GM19395 (cell line): ENCODE data around the gene EHD4.

Experiments used
- ATAC-seq: cut with Tn5 transposase; IDR thresholded peaks from one replicate; pipeline ENCODE4 v1.9.1; 2021; ENCODE audit warnings: mild to moderate bottlenecking, moderate library complexity; ENCODE audit not compliant: unreplicated experiment

Gene EHD4

DNA sequence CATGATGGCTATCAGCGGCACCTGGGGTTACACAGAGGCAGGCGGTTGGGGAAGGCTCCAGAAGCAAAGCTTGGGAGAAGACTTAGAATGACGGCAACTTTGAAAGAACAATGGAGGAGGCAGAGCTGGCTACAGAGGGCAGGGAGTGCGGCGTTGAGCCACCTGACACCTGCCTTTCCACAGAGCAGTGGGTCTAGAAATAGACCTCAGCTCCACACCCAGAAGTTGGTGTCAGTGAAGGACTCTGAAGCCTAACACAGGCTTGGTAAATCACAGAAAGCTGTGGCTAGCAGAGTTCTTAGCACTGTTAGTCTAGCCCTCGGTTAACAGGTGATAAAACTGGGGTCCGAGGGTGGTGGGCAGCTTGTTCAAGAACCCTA, 23.1 kb upstream of the EHD4 start:
- no peak for ATAC-seq

DNA sequence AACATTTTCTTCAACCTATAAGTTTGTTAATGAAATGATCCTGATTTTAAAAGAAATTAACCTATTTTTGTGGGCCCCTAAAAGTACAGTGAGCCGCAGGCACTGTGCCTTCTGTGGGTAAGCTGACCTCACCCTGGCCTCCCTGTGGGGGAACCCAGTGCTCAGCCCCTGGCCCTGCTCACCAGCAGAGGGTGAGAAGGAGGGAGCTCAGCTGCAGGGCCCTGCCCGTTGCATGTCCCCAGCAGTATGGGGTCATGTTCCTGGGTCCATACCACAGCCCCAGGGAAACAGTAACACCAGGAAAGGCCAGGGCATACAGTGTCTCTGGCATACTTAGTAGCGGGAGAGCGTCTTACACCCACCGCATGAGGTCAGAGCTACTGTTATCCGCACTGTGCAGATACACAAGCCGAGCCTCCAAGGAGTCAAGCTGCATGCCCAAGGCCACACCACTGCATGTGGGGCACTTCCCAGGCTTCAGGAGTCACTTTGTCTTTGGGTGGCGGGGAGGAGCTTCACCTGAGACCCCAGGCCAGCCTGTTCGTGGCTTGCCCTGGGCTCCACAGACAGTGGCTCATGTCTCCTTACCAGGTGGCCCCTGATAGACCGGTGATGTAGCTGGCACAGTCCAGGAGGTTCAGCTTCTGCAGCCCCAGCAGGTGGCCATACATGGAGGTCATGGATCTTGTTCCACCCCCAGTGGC, 22.6 kb upstream of the EHD4 start:
- ATAC-seq: no peak

DNA sequence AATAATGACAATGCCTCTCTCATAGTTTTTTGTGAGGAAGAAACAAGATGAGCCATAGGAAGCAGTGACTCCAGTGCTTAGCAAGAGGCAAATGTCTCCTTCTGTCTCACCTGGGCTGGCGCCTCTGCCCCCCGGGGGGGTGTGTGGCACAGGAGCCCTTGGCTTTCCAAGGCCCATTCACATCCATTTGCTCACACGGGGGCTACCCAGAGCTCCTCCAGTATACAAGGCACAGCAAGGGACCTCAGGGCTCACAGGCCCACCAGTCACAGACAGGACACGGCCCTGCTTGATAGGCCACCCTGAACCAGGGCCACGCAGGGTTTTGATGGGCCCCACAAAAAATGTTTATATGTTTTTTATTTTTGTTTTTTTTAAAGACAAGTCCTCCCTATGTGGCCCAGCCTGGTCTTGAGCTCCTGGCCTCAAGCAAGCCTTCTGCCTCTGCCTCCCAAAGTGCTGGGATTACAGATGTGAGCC, 21.9 kb upstream of the EHD4 start:
- ATAC-seq: no peak

DNA sequence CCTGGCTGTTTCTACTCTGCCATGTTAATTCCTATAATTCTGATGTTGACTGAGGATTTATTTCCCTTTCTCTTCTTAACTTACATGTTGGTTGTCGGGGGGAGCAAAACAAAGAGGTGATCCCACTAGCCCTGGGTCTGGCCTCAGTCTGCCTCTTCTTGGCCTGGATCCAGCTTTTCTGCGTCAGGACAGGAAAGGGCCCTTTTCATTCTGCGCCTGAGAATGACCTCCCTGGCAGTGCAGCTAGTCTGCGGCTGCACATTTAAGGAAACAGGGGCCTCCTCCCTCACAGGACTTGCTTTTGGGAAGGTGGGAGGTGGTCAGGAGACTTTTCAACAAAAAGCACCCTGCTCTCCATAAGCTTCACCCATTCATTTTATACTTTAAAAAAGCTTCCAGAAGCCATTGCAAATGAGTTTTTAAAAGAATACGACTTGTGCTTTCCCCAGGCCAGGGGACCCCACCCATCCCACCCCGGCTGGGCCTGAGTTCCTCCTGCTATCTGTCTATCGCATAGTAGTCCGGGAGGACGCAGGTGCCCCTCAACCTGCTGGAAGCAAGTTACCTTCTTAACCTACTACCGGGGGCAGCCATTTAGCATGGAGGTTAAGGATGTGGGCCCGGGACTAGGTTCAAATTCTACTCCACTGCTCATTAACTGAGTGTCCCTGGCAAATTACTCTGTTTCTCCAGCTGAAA, 21.3 kb upstream of the EHD4 start:
- no peak for ATAC-seq

DNA sequence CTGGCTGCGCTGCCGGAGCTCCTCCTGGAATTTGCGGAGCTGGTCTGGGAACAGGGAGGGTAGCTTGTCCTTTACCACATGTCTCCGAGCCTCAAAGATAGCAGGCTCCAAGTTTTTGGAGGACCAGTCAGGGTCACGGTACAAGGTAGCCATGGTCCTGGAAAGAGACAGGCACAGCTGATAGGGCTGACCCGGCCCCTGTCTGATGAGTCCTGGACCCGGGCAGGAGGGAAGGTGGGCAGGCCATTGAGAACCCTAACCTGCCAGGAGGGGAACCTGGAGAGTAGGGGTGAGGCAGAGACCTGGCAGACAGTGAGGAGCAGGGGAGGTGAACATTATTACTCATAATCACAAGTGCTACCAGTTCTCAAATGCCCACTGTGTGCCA, 20.4 kb upstream of the EHD4 start:
- no peak for ATAC-seq

DNA sequence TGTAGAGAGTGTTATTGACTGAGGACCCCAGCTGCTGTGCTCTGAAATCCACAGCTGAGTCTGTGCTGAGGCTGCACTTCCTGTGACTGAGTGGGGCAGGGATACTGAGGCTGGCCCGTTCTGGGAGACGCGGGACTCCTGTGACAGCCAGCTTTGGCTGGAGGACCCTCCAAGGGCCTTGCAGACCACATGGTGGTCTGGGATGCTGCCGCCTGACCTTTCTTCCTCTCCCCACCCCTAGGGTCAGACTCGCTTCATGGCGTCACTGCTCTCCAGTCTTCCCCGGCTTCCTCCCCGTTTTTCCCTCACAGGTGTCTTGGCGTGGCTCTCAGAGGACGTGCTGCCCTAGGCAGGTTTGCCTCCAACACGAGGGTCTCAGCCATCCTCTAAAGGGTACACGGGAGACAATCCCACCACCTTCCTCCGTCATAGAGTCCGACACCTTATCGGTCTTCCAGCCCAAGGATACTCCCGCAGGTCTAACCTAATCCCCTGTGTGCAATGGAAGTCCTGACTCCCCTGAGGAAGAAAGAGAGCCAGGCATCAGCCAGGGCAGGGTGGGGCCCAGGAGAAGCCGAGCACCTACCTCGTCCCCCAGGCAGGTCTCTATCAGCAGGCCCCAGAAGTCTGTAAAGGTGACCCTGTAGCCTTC, 19.9 kb upstream of the EHD4 start:
- no peak for ATAC-seq

DNA sequence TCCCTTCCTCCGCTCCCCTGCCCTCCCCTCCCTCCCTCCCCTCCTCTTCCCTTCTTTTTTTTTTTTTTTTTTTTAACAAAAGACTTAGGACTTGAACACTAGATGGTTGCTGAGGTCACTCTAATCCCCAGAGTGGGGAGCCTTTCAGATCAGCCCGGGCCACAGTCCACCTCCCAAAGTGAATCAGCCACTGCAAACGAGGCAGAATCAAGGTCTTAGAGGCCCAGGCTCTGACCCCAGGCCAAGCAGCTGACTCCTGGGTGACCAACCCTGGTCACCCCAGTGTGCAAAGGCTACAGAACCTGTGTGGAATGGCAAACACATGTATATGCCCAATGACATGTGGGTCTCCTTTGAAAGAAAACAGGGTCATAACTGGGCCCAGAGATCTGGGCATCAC, 18.3 kb upstream of the EHD4 start:
- no peak for ATAC-seq

DNA sequence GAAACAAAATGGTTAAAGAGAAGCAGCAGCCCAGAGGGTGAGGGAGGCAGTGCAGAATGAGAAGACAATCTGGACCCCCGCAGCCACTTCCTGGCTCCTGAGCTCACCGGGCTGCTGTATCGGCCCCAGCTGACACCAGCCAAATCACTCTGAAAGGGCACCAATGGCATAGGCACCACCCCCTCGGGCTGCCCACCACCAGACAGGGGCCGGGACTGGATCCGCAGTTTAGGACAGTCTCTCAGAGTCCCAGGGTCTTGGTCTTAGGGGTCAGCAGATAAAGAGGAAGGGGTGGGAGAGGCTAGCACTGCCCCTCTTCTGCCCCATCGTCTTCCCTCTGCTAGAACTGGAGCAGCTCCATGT, 17.9 kb upstream of the EHD4 start:
- ATAC-seq: no peak

DNA sequence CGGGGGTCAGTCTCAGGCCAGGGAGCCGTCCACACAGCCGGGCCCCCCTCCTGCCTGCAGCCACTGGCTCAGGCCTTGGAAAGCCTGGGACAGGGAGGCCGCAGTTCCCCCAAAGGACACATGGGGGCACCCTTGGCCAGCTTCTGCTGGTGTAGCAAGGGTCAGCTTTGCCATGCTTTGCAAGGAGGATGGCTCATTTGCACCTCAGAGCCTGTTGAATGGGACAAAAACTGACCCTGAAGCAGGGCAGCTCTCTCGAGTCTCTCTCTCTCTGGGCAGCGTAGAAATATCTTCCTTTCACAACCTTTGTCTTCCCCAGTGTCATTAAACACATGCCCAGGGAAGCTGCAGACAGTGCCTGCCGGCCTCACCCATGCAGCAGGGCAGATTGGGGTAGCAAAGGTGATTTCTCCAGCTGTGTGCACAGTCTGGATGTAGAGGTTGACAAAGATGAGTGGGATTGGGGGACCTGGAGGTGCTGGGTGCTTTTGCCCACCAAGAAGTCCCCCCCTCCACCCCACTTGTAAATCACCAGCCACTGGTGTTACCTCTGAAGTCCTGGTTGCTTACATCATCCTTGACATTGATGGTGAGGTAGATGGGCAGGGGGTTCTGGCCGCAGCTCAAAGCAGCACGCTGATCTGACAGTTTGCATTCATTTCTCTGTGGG, 17.4 kb upstream of the EHD4 start:
- no peak for ATAC-seq

DNA sequence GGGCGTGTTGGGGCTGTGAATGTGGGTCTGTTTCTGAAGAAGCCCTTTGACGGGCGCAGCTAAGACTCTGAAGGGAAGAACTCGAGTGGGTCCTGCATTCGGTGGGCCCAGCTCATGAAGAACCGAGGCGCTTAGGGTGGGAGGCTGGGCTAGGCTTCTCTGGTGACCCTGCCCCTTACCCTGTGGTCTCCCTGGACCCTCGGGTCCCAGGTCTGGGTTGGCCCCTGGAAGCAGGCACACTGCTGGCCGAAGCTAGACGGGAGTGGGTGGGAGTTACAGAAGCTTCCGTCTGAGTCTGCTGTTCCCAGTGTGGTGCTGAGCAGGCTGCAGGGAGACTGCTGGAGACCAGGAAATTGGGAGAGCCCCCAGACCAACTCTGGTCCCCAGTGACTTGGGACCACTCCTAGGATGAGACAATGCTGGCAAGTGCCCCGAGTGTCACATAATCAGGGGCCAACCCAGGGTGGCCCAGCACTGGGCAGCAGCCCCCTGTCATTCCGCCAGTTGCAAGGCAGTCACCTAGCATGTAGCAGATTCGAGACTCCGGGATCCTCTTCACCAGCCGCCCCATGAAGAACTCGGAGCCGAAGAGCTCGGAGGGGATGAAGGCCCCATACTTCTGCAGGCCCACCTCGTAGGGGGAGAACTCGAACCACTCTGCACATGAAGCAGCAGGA, 16.7 kb upstream of the EHD4 start:
- no peak for ATAC-seq

DNA sequence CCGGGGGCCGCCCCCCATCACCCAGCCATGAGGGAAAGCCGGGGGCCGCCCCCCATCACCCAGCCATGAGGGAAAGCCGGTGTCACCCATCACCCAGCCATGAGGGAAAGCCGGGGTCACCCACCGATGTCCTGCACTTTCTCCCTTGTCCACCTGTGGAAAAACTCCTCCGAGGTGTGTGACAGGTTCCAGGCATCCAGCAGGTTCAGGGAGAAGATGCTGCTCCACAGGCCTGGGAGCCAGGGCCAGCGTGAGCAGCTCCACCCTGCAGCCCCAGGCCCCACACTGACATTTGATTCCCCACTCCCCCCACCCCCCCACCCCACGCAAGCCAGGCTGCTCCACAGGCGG, 15.5 kb upstream of the EHD4 start:
- no peak for ATAC-seq

DNA sequence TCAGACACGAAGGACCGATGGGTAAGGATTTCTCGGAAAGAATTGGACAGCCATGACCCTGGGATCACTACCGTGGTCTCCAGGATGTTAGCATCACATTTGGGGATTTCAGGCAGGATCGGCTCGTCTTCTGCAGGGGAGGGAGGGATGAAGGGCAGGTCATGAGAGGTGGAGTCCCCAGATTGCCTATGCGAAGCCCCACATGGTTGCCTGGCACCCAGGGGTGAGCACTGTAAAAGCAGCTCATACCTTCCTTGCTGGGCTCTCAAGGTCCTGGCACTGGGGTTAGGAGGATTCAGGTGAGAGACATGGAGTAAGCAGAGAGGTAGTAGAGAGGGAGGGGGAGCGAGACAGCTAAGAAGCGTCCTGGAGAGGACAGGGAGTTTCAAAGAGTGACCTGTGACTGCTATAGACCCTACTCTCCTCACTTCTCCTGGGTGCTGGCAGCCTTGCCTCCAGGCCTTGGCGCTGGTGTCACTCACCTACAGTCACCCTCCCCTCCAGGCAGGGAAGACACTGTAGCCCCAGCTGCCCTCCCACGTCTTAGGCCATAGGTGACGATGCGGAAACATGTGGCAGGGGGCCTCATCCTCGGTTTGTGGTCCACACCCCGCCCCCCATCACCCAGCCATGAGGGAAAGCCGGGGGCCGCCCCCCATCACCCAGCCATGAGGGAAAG, 15.0 kb upstream of the EHD4 start:
- no peak for ATAC-seq

DNA sequence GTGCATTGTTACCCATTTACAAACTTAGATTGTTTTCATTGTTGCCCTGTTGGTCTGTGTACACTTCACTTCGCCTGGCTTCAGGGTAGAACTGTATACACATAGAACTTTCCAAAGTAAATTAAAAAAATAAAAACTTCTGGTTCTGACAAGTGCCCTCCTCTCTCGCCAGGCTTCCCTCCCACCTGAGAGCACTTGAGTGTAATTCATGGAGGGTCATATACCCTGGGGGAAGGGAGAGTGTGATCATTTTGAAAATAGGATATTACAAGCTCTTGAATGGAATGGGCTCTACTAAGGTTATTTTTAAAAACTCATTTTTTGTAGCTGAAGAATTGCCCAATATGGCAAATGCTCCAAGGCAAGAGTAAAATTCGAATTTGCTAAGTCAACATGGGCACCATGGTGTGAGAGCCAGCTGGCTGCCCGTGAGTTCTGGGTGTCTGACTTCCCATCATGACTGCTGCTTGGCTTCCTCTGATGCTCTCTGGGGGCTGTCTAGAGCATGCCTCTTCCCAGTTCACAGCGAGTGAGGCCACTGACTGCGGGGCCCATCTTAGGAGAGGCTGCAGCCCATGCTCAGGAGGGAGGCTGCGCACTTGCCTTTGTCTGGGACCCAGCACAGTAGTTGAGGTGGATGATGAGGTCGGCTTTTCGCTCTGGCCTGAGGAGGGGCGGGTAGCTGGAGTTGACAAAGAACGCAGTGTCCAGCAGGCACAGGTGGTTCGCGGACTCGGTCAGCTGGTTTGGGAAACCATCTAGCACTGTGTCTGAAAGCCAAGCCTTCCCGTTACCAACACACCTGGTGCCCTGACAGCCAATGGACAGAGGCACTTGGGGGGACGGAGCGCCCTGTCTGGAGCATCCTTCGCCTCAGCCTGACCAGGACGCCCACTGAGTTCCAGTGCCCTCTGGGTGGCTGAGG, 13.1 kb upstream of the EHD4 start:
- ATAC-seq: no peak

DNA sequence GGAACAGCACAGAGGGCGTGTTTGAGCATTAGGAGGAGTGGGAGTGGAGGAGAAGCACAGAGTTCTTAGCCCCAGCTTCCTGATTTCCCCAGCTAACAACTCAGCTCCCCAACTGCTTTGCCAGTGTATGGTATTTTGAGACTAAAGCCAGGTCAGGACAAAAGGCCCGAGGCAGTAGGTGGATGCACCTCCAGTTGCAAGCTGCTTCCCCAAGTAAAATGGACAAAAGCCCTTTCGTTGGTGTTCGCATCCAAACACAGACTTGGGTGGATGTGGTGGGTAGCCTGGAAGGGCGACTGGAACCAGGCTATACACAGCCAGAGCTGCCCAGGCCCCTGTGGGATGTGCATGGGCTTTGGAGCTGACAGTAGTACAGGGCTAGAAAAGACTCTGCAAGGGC, 12.3 kb upstream of the EHD4 start:
- no peak for ATAC-seq

DNA sequence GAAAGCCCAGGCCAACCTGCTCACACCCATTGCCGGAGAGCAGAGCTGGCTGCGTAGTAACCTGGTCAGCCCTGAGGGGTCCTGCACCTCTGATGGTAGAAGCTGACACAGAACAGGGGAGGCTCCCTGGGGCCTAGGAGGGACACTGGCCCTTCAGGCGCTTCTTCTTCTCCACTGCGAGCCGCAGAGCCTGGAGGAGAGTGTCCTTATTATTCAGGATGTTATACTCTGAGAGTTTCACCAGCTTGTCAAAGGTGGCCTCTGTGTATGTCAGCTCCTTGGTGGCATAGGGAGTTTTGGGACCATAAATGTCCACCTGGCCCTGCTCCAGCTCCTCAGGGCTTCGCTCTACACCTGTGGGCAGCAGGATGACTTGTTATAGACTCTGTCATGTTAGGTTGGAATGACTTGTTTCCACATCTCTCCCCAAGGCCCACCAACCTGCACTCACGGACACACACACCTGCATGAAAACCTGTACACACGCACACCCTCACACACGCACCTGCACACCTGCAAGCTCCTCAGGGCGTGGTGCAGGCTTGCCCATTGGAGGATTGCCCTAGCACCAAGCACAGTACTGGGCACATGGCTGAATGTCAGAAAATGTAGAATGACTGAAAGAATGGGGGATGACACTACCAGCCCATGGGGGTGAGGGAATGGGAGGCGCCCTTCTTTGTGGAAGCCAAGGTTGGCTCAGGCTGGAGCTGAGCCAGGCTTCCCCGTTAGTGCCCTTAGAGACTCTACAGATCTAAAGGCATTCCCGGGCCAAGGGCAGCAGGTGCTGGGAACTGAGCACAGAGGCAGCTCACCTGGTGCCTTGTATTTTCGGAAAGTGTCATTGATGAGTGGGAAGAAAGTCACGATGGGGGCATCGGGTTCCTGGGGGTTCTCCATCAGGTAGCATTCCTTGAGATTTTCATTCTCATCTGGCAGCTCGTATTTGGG, 11.5 kb upstream of the EHD4 start:
- no peak for ATAC-seq

DNA sequence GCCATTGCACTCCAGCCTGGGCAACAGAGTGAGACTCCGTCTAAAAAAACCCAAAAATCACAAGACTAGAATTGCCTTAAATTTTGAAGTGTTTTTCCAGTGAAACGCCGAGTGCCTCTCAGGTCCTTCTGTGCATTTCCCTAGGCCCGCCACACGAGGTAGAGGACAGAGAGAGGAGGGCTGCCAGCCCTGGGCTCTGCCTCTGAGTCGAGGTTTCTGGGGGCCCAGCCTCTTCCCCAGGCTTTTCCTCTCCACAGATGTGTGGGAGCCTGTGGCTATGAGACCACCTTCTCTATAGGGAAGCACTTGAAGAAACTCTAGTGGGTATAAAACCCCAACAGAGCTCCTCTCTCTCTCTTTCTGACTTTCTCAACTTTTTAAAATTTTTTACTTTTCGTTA, 10.9 kb upstream of the EHD4 start:
- no peak for ATAC-seq

DNA sequence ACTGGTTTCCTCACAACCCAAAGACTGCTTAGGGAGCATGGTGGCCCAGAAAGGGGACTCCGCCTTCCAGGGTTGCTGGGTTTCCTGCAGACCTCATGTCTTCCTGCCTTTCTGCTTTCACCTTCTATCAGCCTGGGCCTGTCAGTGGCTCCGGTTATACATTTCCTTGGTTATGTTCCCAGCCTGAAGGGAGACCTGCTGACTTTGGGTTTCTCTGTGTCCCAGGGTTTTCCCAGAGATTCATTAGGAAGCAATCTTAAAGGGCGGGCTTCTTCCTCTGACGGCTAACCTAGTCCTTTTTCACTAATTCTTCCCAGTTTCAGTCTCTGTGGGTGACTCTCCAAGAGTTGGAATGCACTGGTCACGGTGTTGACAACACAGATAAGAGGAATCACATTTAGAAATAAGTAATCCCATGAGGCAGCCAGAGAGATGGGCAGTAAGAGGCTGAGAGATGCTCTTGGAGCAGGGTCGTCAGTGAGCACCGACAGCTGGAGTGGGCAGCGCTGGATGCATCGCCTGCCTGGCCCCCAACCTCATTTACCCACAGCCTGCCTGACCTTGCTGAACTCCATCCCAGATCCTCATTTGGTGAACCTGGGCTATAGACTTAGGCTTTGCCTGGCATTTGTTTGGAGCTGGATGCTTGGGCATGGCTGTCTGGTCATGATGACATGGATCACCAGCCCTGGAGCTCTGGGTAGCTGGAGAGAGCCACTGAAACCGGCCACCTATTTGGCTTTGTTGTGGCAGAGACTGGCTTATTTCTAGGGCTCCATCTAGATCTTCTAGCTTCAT, 10.0 kb upstream of the EHD4 start:
- ATAC-seq: no peak
